ENCODE measurements around the gene RTN4RL2.
A peak's percentile ranks its signal among the peaks of the same experiment; 100 is the strongest.

Gene RTN4RL2

GRCh38 chr11:57490456-57491248, 30.3 kb downstream of the RTN4RL2 start:
- Histone ChIP-seq H3K4me2 (ENCODE audit: low read length) (no peak overlapping the region), H3K79me2 (ENCODE audit: insufficient read depth, low read length) (no peaks in the 10 kb centered on the region), H3K4me1 (ENCODE audit: insufficient read depth, low read length, severe bottlenecking) (peaks cover 7% of the 10 kb centered on the region), H2AFZ (ENCODE audit: low read length) (no peak overlapping the region), H3K36me3 (ENCODE audit: insufficient read depth, low read length) (peaks cover 57% of the 10 kb centered on the region), H3K9me3 (ENCODE audit: low read length) (no peaks in the 10 kb centered on the region), H3K9me2 (ENCODE audit: low read depth, low read length) (no peaks in the 10 kb centered on the region), H4K20me1 (ENCODE audit: insufficient read depth, low read length) (no peaks in the 10 kb centered on the region), H3K27me3 (ENCODE audit: insufficient read depth, low read length) (no peaks in the 10 kb centered on the region), H3K9ac (ENCODE audit: low read length) (no peak overlapping the region), H3K27ac (ENCODE audit: low read depth, low read length, poor library complexity, severe bottlenecking) (no peak overlapping the region), H3F3A (ENCODE audit: insufficient read depth, low read length) (no peaks in the 10 kb centered on the region), H3K4me3 (ENCODE audit: low read depth, low read length, poor library complexity, severe bottlenecking) (no peak overlapping the region)
- no peak for TF ChIP-seq EZH2 (IDR thresholded peaks at IDR 0.05; ENCODE audit: borderline replicate concordance, low read length)
- TF ChIP-seq CTCF (IDR thresholded peaks at IDR 0.05; ENCODE audit: low read length) = no peak

GRCh38 chr11:57491371-57492061, 31.2 kb downstream of the RTN4RL2 start:
- Histone ChIP-seq H2AFZ (ENCODE audit: low read length) (no peak overlapping the region), H3K4me1 (ENCODE audit: insufficient read depth, low read length, severe bottlenecking) (peaks cover 7% of the 10 kb centered on the region), H3K27me3 (ENCODE audit: insufficient read depth, low read length) (no peaks in the 10 kb centered on the region), H3K4me3 (ENCODE audit: low read depth, low read length, poor library complexity, severe bottlenecking) (no peak overlapping the region), H3K36me3 (ENCODE audit: insufficient read depth, low read length) (peaks cover 60% of the 10 kb centered on the region), H3K4me2 (ENCODE audit: low read length) (no peak overlapping the region), H3K9me3 (ENCODE audit: low read length) (no peaks in the 10 kb centered on the region), H3K27ac (ENCODE audit: low read depth, low read length, poor library complexity, severe bottlenecking) (no peak overlapping the region), H3K9ac (ENCODE audit: low read length) (no peak overlapping the region), H3F3A (ENCODE audit: insufficient read depth, low read length) (no peaks in the 10 kb centered on the region), H4K20me1 (ENCODE audit: insufficient read depth, low read length) (no peaks in the 10 kb centered on the region), H3K79me2 (ENCODE audit: insufficient read depth, low read length) (no peaks in the 10 kb centered on the region), H3K9me2 (ENCODE audit: low read depth, low read length) (no peaks in the 10 kb centered on the region)
- TF ChIP-seq EZH2 (IDR thresholded peaks at IDR 0.05; ENCODE audit: borderline replicate concordance, low read length) (no peak), CTCF (IDR thresholded peaks at IDR 0.05; ENCODE audit: low read length) (peak; percentile 84)

GRCh38 chr11:57493507-57494503, 33.5 kb downstream of the RTN4RL2 start:
- H3K4me2 ChIP-seq (ENCODE audit: low read length) = no peak overlapping the region
- H3K27ac ChIP-seq (ENCODE audit: low read depth, low read length, poor library complexity, severe bottlenecking) = peak overlapping the region; percentile 73
- H3K9me2 ChIP-seq (ENCODE audit: low read depth, low read length) = no peaks in the 10 kb centered on the region
- H3K4me1 ChIP-seq (ENCODE audit: insufficient read depth, low read length, severe bottlenecking) = peaks cover 7% of the 10 kb centered on the region
- H2AFZ ChIP-seq (ENCODE audit: low read length) = no peak overlapping the region
- TF ChIP-seq CTCF (IDR thresholded peaks at IDR 0.05; ENCODE audit: low read length) (peak; percentile 94), EZH2 (IDR thresholded peaks at IDR 0.05; ENCODE audit: borderline replicate concordance, low read length) (no peak)
- peak overlapping the region; percentile 51; the same call in 1 of the 2 replicates for H3K9ac ChIP-seq (ENCODE audit: low read length)
- no peaks in the 10 kb centered on the region for H4K20me1 ChIP-seq (ENCODE audit: insufficient read depth, low read length)
- no peaks in the 10 kb centered on the region for H3K27me3 ChIP-seq (ENCODE audit: insufficient read depth, low read length)
- peaks cover 61% of the 10 kb centered on the region for H3K36me3 ChIP-seq (ENCODE audit: insufficient read depth, low read length)
- H3K9me3 ChIP-seq (ENCODE audit: low read length) = no peaks in the 10 kb centered on the region
- H3K4me3 ChIP-seq (ENCODE audit: low read depth, low read length, poor library complexity, severe bottlenecking) = no peak overlapping the region
- H3F3A ChIP-seq (ENCODE audit: insufficient read depth, low read length) = no peaks in the 10 kb centered on the region
- H3K79me2 ChIP-seq (ENCODE audit: insufficient read depth, low read length) = no peaks in the 10 kb centered on the region
